K562 (cell line): ENCODE measurements around the gene KCTD18. TPM values are rescaled to one million over a fixed set of nuclear protein-coding genes. Genes with fewer than 3 reads are reported as not detected.

ENCODE experiments used
- ATAC-seq: fragments of 200-7000 bp; cut with Tn5 transposase; 3 replicates; pipeline ENCODE4 v1.9.1; 2020; ENCODE audit warnings: moderate library complexity
- BruUV-seq: library from RNA; stranded (reverse); fragments of 400-500 nt; replicated peaks from 2 replicates; lab custom pipeline; 2021; lab: Mats Ljungman, UMichigan
- CTCF ChIA-PET: fragments of 300-600 bp; formaldehyde crosslinking; extraction: SDS; loops from one replicate; lab custom pipeline; 2021; ENCODE audit warnings: low intra/inter-chr PET ratio; lab: Yijun Ruan, JAX
- POLR2A ChIA-PET: fragments of 300-600, 350-650 bp; sonication (Branson Sonifier 250); formaldehyde crosslinking; extraction: SDS; loops from one replicate; lab custom pipeline; 2021; ENCODE audit warnings: antibody characterized with exemption, inconsistent platforms; lab: Yijun Ruan, JAX
- DNase-seq, 4 experiments: peaks; one replicate each; pipeline versions ENCODE4 v3.0.0 to v3.0.0-alpha.2; 2011 to 2018; ENCODE audit warnings: low spot score in 3 of 4, mixed read lengths in 3 of 4; ENCODE audit errors: extremely low read depth in 1 of 4
- FAIRE-seq: peaks from 2 replicates; lab custom pipeline; 2011; peaks lifted over from hg19 to GRCh38; lab: Jason Lieb, UNC
- H2AFZ ChIP-seq: 2 replicates; pipeline ENCODE4 v1.6.0; 2011; ENCODE audit warnings: low read depth, low read length, control low read depth, inconsistent platforms
- H3K27ac ChIP-seq: fragments of 200-600 bp; 3 replicates; pipeline ENCODE4 v1.8.0; 2011; ENCODE audit warnings: low read depth, mild to moderate bottlenecking, control low read depth, inconsistent platforms, low read length, moderate library complexity, mixed read lengths; ENCODE audit errors: extremely low read depth
- H3K27me3 ChIP-seq, 2 experiments: fragments of 300-600 bp in 1 of 2; 2 replicates in 1 of 2; 3 replicates in 1 of 2; pipeline versions ENCODE4 v1.6.0 to v1.8.0; 2011; ENCODE audit warnings: inconsistent platforms in 2 of 2, low read length in 2 of 2, mild to moderate bottlenecking in 1 of 2, mixed read lengths in 1 of 2, moderate library complexity in 1 of 2; ENCODE audit not compliant: control insufficient read depth in 2 of 2, insufficient read depth in 2 of 2
- H3K36me3 ChIP-seq: fragments of 300-600 bp; 3 replicates; pipeline ENCODE4 v1.8.0; 2011; ENCODE audit warnings: mild to moderate bottlenecking, low read length, inconsistent platforms; ENCODE audit not compliant: control insufficient read depth, insufficient read depth
- H3K4me1 ChIP-seq, 2 experiments: fragments of 200-600 bp in 1 of 2; replicated peaks in 1 of 2; 2 replicates in 1 of 2; 3 replicates in 1 of 2; pipeline versions ENCODE4 v1.5.1 to v1.8.0; 2011; ENCODE audit warnings: inconsistent platforms in 2 of 2, low read length in 2 of 2, mild to moderate bottlenecking in 1 of 2, mixed read lengths in 1 of 2, moderate library complexity in 1 of 2; ENCODE audit not compliant: control insufficient read depth in 2 of 2, insufficient read depth in 2 of 2
- H3K4me2 ChIP-seq: 2 replicates; pipeline ENCODE4 v1.6.1; 2011; ENCODE audit warnings: low read length, control low read depth, inconsistent platforms, mixed read lengths; ENCODE audit not compliant: insufficient read depth
- H3K4me3 ChIP-seq: fragments of 200-600 bp; sonication (generic), shearing (Covaris generic); 2 replicates; pipeline ENCODE4 v1.5.1; 2016; ENCODE audit warnings: control low read depth, inconsistent platforms
- H3K79me2 ChIP-seq: fragments of 200-600 bp; 3 replicates; pipeline ENCODE4 v1.8.0; 2011; ENCODE audit warnings: low read length, inconsistent platforms; ENCODE audit not compliant: control insufficient read depth, insufficient read depth
- H3K9ac ChIP-seq, 2 experiments: 2 replicates each; pipeline versions ENCODE4 v1.6.0 to v1.6.1; 2011; ENCODE audit warnings: low read depth in 2 of 2, low read length in 2 of 2, control low read depth in 1 of 2, inconsistent platforms in 1 of 2, mild to moderate bottlenecking in 1 of 2, mixed read lengths in 1 of 2; ENCODE audit not compliant: insufficient read depth in 1 of 2
- H3K9me1 ChIP-seq: one replicate; pipeline ENCODE4 v1.6.0; 2011; ENCODE audit warnings: inconsistent platforms, mild to moderate bottlenecking, low read length, moderate library complexity; ENCODE audit not compliant: control insufficient read depth, insufficient read depth
- H3K9me3 ChIP-seq: replicated peaks from 2 replicates; pipeline ENCODE4 v1.5.1; 2011; ENCODE audit warnings: low read depth, low read length, inconsistent platforms; ENCODE audit not compliant: control insufficient read depth, insufficient read depth
- H4K20me1 ChIP-seq: replicated peaks from 2 replicates; pipeline ENCODE4 v1.6.1; 2011; ENCODE audit warnings: low read length, inconsistent platforms, mixed read lengths; ENCODE audit not compliant: control insufficient read depth, insufficient read depth
- ETV1 ChIP-seq: fragments of 450-650 bp; conservative IDR thresholded peaks from 2 replicates; pipeline ENCODE4 v1.6.1; 2016; ENCODE audit warnings: missing genetic modification characterization, control low read depth, low read depth, missing compliant biosample characterization
- IFI16 ChIP-seq: fragments of 250-450 bp; sonication (Bioruptor Pico); IDR thresholded peaks from 2 replicates; pipeline ENCODE4 v2.1.2; 2022; ENCODE audit warnings: mild to moderate bottlenecking, inconsistent platforms
- KLF16 ChIP-seq: IDR thresholded peaks from 2 replicates; pipeline ENCODE4 v1.6.1; 2016; ENCODE audit warnings: antibody characterized with exemption
- LARP7 ChIP-seq: fragments of 450-650 bp; IDR thresholded peaks from 2 replicates; pipeline ENCODE4 v1.6.1; 2016
- SRF ChIP-seq, 2 experiments: fragments of 250-450, 450-650 bp in 1 of 2; sonication (Bioruptor Pico) in 1 of 2; sonication (generic) in 1 of 2; formaldehyde crosslinking; IDR thresholded peaks; 2 replicates each; pipeline versions ENCODE4 v1.5.0 to v1.5.1; 2020 to 2022; ENCODE audit warnings: mild to moderate bottlenecking in 1 of 2, missing genetic modification reagents in 1 of 2
- THRA ChIP-seq: fragments of 450-650 bp; IDR thresholded peaks from 2 replicates; pipeline ENCODE4 v1.6.1; 2017; ENCODE audit warnings: mild to moderate bottlenecking, moderate library complexity
- TSC22D4 ChIP-seq: fragments of 450-650 bp; IDR thresholded peaks from 2 replicates; pipeline ENCODE4 v1.6.1; 2016; ENCODE audit warnings: missing genetic modification characterization, missing biosample characterization, control low read depth
- ZNF407 ChIP-seq: fragments of 450-650 bp; IDR thresholded peaks from 2 replicates; pipeline ENCODE4 v1.6.1; 2016; ENCODE audit warnings: low read depth
- WGBS: fragments of 100-300 bp; shearing (Covaris generic); methylation state at CpG from one replicate; pipeline ENCODE4 v1.1.6; 2016; ENCODE audit warnings: low coverage, mixed read lengths; ENCODE audit not compliant: insufficient coverage; ENCODE audit errors: missing lambda C conversion rate; 5-methylcytosine and 5-hydroxymethylcytosine counted together
- in situ Hi-C: fragments of 300-500 bp; cut with MboI; formaldehyde crosslinking; loops from 4 replicates; pipeline ENCODE4 v1.15.0; 2018; ENCODE audit warnings: inconsistent platforms, mixed read lengths
- intact Hi-C: fragments of 100-400 bp; cut with micrococcal nuclease; formaldehyde crosslinking; loops from 2 replicates; pipeline ENCODE4 v1.14.2; 2022
- polyA plus RNA-seq, 8 experiments: library from polyadenylated mRNA; depleted of rRNA in 4 of 8; stranded (reverse) in 5 of 8; unstranded in 3 of 8; fragments of >200 nt; fragmentation: Nextera tagmentation in 2 of 8; fragmentation: Illumina TruSeq in 1 of 8; extraction: Ambion mirVana in 2 of 8; extraction: Trizol in 1 of 8; gene quantifications; 2 replicates each; pipeline versions ENCODE4 v1.2.1 to v1.2.3, GENCODE V29; 2011 to 2014; ENCODE audit warnings: inconsistent platforms in 1 of 8, missing spikeins in 1 of 8
- total RNA-seq, 7 experiments: library from RNA; depleted of rRNA in 6 of 7; stranded (reverse); fragments of >200 nt in 6 of 7; fragmentation: Illumina TruSeq in 2 of 7; extraction: Trizol in 2 of 7; gene quantifications; 2 replicates each; pipeline versions ENCODE4 v1.2.1 to v1.2.3, GENCODE V29; 2011 to 2021; ENCODE audit warnings: low replicate concordance in 1 of 7
- TF ChIP-seq, protein P1 (sequence below), 2 experiments: IDR thresholded peaks; 2 replicates each; pipeline ENCODE4 v1.6.1; 2012; ENCODE audit warnings: improper control_type of control experiment in 2 of 2, low read depth in 2 of 2, low read length in 2 of 2, borderline replicate concordance in 1 of 2

The KCTD18 gene
- total and polyA plus RNA-seq, 9 of the 15 experiments (the other 6 are each of a cell fraction or from before 2014, with no cell fraction given): 0.39 to 5.4 (median 3.8) TPM

DNA sequence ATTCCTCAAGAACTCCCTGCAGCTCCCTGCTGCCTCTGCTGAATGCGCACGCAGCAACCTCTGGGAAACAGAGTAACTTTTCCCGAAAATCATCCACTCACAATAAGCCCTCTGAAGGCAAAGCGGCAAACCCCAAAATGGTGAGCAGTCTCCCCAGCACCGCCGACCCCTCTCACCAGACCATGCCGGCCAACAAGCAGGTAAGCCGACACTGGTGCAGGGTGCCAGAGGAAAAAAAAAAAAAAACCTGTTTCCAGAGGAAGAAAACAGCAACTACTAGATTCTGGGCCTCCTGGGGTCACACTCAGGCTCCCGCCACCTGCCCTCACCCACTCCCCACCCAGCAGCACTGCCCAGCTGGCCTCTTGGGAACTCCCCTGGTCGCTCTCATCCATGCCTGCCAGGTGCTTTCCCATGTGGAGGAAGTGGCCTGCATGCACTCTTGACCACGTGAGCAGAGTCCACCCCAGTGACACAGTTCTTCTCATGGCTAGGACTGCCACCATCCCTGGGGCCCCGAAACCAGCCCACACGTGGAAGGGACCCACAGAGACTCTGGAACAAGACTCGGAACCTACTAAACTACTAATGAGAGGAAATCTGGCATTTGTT, 36.9 kb downstream of the KCTD18 start:
- in situ Hi-C loops (loop anchor here (5.0 kb wide), 1 partner anchor 501 kb away; no protein-coding TSS in a partner anchor), intact Hi-C loops (loop anchor here (5.0 kb wide), 1 partner anchor 166 kb away; the partner anchor contains the start of gene SPATS2L)
- Histone ChIP-seq H3K79me2 (no peaks in the 10 kb centered on the region), H3K27ac (no peak overlapping the region), H3K4me2 (no peak overlapping the region), H3K4me1 (no peaks in the 10 kb centered on the region), H3K4me3 (no peak overlapping the region), H2AFZ (no peak overlapping the region), H3K9me1 (no peaks in the 10 kb centered on the region), H3K27me3 (no peaks in the 10 kb centered on the region), H4K20me1 (no peaks in the 10 kb centered on the region), H3K9ac (no peak overlapping the region), H3K9me3 (no peaks in the 10 kb centered on the region), H3K36me3 (no peaks in the 10 kb centered on the region; the same call in 2 of the 3 replicates)
- TF ChIP-seq ZNF407 (no peak), LARP7 (no peak), ETV1 (tag) (no peak), THRA (no peak), SRF (CRISPR knock-in tag; IDR thresholded peaks at IDR 0.05) (no peak), TSC22D4 (tag) (no peak), IFI16 (CRISPR knock-in tag) (no peak), KLF16 (no peak)
- TF ChIP-seq, protein P1, sequence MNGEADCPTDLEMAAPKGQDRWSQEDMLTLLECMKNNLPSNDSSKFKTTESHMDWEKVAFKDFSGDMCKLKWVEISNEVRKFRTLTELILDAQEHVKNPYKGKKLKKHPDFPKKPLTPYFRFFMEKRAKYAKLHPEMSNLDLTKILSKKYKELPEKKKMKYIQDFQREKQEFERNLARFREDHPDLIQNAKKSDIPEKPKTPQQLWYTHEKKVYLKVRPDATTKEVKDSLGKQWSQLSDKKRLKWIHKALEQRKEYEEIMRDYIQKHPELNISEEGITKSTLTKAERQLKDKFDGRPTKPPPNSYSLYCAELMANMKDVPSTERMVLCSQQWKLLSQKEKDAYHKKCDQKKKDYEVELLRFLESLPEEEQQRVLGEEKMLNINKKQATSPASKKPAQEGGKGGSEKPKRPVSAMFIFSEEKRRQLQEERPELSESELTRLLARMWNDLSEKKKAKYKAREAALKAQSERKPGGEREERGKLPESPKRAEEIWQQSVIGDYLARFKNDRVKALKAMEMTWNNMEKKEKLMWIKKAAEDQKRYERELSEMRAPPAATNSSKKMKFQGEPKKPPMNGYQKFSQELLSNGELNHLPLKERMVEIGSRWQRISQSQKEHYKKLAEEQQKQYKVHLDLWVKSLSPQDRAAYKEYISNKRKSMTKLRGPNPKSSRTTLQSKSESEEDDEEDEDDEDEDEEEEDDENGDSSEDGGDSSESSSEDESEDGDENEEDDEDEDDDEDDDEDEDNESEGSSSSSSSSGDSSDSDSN (IDR thresholded peaks at IDR 0.05; ENCODE audit: borderline replicate concordance in 1 of 2, low read depth in 2 of 2, low read length in 2 of 2): no peak
- DNase-seq (no peak), FAIRE-seq (no peak), ATAC-seq (no peak)
- WGBS: 74% methylated on average over 7 of the region's 14 CpGs
- CTCF ChIA-PET: no interaction called here
- POLR2A ChIA-PET: no interaction called here
- BruUV-seq: no TSS peak
